GM18507 (cell line): ENCODE measurements around the gene WDR1.

Source experiments
- DNase-seq: peaks from one replicate; pipeline ENCODE4 v3.0.0; 2011; ENCODE audit warnings: low read depth; ENCODE audit not compliant: insufficient read length; ENCODE audit errors: extremely low spot score
- FAIRE-seq: peaks from 2 replicates; lab custom pipeline; 2011; peaks lifted over from hg19 to GRCh38; lab: Jason Lieb, UNC

WDR1 gene

DNA sequence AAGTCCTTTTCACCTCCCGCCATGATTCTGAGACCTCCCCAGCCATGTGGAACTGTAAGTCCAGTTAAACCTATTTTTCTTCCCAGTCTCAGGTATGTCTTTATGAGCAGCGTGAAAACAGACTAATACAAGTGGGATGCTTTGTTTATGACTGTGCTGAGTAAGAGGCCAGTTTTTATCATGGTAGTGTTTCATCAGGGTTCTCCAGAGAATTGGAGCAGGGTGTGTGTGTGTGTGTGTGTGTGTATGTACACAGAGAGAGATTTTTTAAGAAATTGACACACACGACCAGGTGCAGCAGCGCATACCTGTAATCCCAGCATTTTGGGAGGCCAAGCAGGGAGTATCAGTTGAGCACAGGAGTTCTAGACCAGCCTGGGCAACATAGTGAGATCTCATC, 60.7 kb downstream of the WDR1 start:
- DNase-seq, result no peak
- no peak for FAIRE-seq

DNA sequence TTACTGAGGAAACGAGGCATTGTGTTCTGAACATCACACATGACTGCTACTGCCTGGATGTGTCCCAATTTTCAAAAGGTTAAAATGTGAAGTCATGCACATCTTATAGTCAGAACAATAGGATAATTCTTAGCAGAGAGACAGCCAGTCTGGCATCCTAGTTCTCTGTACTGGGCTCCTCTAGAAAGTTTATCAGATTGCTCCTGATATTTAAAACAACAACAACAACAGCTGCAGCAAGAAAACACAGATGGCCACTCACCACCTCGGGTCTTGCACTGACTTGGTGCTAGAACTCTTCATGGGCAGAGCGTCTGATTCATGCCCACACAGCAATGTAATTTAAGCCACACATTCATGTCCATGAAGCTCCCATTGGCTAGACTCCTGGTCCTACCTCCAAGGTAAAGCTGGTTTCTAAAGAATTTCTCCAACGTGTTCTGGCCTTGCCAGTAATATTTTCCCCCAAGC, 62.0 kb downstream of the WDR1 start:
- DNase-seq, result no peak
- no peak for FAIRE-seq

DNA sequence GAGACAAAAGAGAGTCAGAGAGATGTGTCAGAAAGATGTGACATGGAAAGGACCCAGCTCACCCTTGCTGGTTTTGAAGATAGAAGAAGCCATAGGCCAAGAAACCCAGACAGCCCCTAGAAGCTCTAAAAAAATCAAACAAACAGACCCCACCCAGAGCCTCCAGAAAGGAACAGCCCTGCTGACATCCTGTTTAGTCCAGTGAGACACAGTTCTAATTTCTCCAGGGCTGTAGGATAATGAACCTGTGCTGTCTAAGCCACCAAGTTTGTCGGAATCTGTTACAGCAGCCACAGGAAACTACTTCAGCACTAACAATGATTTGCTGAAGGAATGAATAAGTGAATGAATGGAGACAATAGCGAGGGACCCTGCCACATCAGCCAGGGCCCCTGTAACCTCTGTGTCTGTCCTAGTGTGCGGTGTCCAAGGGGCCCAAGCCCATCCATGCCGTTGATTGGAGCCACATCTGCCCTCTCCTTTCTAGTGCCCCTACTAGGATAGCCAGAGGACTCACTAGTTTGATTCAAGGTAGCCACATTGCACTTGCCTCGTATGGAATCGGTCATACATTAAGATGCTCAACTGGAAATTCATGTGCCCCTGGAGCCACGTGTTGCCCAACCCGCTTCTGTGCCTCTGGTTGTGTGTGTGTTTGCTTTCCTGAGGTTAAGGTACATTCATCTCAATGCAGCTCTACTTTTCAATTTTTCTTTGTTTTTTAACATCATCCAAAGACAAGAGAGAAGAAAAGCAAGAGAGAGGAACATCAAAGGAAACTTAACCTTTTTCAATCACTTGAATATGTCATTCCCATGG, 62.8 kb downstream of the WDR1 start:
- no peak for FAIRE-seq
- DNase-seq, result no peak

DNA sequence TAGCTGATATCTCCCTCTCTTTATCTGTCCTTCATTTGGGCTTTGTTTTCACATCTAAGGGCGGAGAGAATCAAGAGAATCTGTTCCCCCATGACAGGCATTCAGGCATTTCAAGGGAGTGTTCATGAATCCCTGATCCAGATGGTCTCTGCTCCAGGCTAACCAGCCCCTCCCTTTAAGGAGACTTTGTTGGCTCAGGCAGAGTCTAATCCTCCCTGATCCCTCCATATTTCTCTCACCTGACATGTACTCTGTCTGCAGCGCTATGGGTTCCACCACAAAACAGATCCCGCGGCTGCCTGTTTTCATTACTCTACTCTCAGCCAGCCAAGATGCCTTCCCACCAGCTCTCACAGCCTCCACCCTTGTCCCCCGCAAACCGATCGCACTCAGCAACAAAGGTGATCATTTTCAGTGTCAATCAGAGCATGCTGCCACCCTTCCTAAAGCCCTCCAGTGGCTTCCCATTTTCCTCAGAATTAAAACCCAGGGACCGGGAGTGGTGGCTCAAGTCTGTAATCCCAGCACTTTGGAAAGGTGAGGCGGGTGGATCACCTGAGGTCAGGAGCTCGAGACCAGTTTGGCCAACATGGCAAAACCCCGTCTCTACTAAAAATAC, 65.0 kb downstream of the WDR1 start:
- DNase-seq (no peak), FAIRE-seq (no peak)

DNA sequence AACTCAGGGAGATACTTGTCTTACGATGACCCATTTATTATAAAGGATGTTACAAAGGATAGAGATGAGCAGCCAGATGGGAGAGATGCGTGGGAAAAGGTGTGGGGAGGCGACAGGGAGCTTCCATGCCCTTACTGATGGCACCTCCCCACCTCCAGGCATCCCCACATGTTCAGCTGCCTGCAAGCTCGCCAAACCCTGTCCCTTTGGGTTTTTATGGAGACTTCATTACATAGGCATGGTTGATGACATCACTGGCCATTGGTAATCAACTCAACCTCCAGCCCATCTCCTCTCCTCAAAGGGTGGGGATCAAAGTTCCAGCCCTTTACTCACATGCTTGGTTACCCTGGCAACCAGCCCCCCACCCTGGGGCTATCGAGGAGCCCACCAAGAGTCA, 65.9 kb downstream of the WDR1 start:
- DNase-seq, result no peak
- FAIRE-seq, result no peak

DNA sequence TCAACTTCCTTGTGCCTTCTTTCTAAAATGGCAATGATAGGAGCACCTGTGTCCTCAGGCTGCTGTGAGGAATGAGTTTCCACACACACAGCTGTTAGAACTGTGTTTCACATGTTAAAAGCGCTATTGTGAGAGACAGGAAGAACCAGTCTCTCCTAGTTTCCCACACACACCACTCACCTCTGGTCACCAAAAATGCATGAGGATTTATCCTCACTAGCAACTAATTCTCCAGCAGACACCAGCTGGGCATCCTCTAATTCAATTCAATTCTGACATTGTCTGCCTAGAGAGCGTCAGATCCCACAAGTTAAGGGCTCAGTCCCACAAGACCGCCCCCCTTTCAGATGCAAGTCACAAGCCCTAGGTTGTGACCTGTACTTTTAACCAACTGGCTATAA, 66.3 kb downstream of the WDR1 start:
- FAIRE-seq (no peak), DNase-seq (no peak)

DNA sequence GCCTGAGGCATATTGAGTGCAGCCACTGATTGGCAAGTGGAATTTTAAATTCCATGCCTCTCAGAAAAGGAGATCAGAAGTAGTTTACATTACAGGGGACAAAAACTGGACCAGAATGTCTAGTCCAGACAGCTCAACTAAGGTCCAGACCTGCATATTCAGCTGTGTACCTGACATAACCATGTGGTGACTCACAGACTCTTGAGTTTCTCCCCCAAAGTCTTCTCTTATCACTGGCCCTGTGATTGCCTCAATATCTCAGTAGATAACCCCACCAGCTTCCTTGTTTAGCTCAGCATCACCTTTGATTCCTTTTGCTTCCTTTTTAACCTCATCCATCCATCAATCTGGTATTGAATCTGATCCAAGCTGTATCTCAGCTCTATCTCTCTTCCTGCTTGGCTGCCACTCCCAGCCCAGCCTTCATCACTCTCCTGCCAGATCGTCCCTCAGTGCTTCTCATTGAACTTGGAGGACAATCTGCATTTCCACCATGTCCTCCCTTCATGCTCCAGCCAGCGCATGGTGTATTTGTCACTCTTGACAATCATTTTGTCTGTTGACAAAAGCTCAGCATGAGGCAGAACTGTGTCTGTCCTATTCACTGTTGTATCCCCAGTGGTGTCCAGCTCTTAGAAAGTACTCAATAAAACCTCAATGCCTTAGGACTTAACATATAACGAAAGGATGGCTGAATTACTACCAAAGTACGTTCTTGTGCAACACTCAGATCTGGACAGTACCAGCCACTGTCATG, 67.5 kb downstream of the WDR1 start:
- DNase-seq, result no peak
- no peak for FAIRE-seq

DNA sequence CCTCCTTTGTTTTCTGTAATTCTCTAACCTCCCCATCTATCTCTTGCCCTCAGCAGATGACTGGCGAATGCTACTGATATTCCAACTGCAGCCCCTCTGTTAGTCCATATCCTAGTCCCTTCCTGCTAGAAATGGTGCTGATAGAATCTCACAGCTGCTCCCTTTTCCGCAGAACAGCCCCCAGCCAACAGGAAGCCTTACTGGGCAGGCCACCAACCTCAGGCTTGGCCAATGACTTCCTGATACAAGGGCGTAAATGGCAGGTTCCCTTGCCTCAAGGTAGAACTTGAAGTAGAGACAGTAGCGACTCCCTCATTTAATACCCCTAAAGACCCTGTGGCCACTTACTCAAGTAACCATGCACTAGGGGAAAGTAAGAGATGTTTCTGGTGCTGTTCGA, 68.6 kb downstream of the WDR1 start:
- no peak for FAIRE-seq
- no peak for DNase-seq

DNA sequence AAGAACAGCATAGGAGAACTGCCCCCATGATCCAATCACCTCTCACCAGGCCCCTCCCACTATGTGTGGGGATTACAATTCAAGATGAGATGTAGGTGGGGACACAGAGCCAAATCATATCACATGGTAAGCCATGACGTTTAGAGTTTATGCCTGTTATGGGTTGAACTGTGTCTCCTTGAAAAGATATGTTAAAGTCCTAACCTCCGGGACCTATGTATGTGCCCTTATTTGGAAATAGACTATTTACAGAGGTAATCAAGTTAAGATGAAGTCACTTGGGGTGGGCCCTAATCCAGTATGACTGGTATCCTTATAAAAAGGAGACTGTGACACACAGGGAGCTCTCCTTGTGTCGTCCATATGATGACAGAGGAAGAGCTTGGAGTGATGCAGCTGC, 70.1 kb downstream of the WDR1 start:
- FAIRE-seq (no peak), DNase-seq (no peak)

DNA sequence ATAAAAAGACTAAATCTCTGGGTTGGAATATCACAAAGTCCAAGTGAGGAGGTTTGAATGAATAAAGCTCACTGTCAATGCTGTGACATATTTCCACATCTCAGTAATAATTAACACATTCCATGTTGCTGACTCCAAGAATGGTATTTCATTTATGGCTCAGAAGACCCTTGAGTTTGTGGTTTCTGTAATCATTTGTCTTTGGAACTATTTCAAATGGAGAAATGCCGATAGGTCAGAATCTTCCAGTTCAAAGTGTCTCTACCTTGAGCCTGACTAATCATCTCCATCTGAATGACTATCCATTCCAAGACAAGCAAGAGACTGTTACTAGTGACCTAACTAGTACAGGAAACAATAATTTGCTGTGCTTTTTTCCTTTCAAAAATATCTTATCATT, 71.1 kb downstream of the WDR1 start:
- DNase-seq (no peak), FAIRE-seq (no peak)

- FAIRE-seq (no peak), DNase-seq (no peak)
These were observed 75.6 kb downstream of the WDR1 start for GRCh38 chr4:10041036-10041435.

- FAIRE-seq (no peak), DNase-seq (no peak)
These were observed 76.3 kb downstream of the WDR1 start for GRCh38 chr4:10040049-10040892.

GRCh38 chr4:10036807-10037342, 79.7 kb downstream of the WDR1 start:
- FAIRE-seq, result no peak

DNA sequence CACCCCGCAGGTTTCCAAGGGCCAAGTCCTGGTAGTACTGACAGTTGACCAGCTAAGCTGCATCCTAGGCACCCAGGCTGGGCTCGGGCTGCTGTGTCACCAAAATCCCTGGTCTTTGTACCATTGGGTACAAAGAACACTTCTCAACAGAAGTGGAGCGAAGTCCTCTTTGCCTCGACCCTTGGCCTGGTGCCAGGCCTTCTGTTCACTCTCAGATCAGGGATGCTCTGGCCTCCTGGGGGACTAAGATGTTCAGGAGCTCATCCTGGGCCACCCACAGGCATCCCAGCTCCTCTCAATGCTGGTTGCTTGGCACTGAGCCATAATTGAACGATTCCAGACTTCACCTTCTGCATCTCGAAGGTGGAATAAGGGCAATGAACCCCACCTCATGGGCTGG, 81.5 kb downstream of the WDR1 start:
- DNase-seq, result no peak
- FAIRE-seq, result no peak

More at GRCh38 chr4:10036807-10037342, 79.7 kb downstream of the WDR1 start:
- no peak for DNase-seq

- FAIRE-seq (no peak), DNase-seq (no peak)
These were observed 81.9 kb downstream of the WDR1 start for GRCh38 chr4:10034612-10035104.

DNA sequence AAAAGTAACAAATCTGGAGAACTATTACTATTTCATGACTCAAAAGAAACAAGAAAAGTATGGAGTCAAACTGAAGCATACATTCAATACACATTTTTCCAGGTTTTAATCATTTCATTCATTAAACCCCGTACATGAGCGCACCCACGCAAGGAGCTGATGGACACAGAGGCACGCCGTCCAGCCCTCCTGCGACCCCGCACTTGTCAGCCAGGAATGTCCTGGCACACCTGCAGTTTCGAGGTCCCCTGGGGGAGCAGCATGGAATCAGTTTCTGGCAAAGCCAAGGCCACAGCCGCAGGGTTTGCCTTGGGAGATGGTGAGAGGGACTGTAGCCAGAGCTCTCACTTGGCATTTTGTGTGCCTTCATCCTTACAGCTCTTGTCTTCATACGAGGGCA, 82.5 kb downstream of the WDR1 start:
- FAIRE-seq (no peak), DNase-seq (no peak)

GRCh38 chr4:10033191-10033881, 83.3 kb downstream of the WDR1 start:
- no peak for DNase-seq
- FAIRE-seq, result no peak

DNA sequence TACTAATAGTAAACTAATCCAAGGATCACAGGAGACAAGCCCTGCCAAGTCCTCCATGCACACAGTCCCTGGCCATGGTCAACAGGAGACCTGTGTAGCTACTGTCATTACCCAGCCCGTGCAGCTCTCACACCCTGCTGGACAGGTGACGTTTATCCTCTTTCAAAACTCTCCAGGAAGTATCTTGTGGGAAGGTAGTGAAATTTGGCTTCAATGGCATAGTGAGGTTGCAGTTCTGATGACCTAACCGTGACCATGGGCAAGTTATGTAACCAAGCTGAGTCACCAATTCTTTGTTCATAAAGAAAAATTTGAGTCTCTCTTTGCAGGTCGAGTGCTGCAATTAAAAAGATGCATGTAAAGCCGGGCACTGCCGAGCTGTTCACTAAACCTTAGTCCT, 84.0 kb downstream of the WDR1 start:
- FAIRE-seq (no peak), DNase-seq (no peak)
